Right forelimb (tissue), 1 donor: Measurements from ENCODE around the gene SIGLEC5.

Experiments used
- DNase-seq: peaks from one replicate; pipeline ENCODE4 v3.0.0-alpha.2; 2018

Gene SIGLEC5

GRCh38 chr19:51587264-51588191, 42.7 kb downstream of the SIGLEC5 start:
- no peak for DNase-seq

GRCh38 chr19:51586799-51587198, 43.4 kb downstream of the SIGLEC5 start:
- no peak for DNase-seq

GRCh38 chr19:51586103-51586728, 44.0 kb downstream of the SIGLEC5 start:
- no peak for DNase-seq

- no peak for DNase-seq
These were observed 53.4 kb downstream of the SIGLEC5 start for GRCh38 chr19:51576850-51577249.

- no peak for DNase-seq
These were observed 56.9 kb downstream of the SIGLEC5 start for GRCh38 chr19:51573331-51573730.

- DNase-seq: no peak
These were observed 57.3 kb downstream of the SIGLEC5 start for GRCh38 chr19:51572908-51573307.

GRCh38 chr19:51572410-51572809, 57.8 kb downstream of the SIGLEC5 start:
- no peak for DNase-seq

- DNase-seq: no peak
These were observed 58.6 kb downstream of the SIGLEC5 start for GRCh38 chr19:51571599-51571998.

GRCh38 chr19:51570962-51571575, 59.1 kb downstream of the SIGLEC5 start, which contains the start of gene ZNF175:
TSS of gene ZNF175 (plus strand) at chr19:51571283. CDS start at chr19:51573330, 2,047 bp downstream.
- peak; percentile 95 for DNase-seq

GRCh38 chr19:51568456-51568855, 61.7 kb downstream of the SIGLEC5 start:
- DNase-seq: no peak

GRCh38 chr19:51567583-51567982, 62.6 kb downstream of the SIGLEC5 start:
- DNase-seq: no peak

GRCh38 chr19:51566489-51567100, 63.6 kb downstream of the SIGLEC5 start:
- no peak for DNase-seq

GRCh38 chr19:51565583-51565982, 64.6 kb downstream of the SIGLEC5 start:
- no peak for DNase-seq

GRCh38 chr19:51564791-51565190, 65.4 kb downstream of the SIGLEC5 start:
- no peak for DNase-seq
